ENCODE results near the gene RPS6KA5.
A peak's percentile ranks its signal among the peaks of the same experiment; 100 is the strongest.
"Not testable (repeated sequence)": the region's sequence is repeated elsewhere in the genome, so short reads cannot be mapped to it uniquely, and the experiment has no call there.

RPS6KA5 gene

DNA sequence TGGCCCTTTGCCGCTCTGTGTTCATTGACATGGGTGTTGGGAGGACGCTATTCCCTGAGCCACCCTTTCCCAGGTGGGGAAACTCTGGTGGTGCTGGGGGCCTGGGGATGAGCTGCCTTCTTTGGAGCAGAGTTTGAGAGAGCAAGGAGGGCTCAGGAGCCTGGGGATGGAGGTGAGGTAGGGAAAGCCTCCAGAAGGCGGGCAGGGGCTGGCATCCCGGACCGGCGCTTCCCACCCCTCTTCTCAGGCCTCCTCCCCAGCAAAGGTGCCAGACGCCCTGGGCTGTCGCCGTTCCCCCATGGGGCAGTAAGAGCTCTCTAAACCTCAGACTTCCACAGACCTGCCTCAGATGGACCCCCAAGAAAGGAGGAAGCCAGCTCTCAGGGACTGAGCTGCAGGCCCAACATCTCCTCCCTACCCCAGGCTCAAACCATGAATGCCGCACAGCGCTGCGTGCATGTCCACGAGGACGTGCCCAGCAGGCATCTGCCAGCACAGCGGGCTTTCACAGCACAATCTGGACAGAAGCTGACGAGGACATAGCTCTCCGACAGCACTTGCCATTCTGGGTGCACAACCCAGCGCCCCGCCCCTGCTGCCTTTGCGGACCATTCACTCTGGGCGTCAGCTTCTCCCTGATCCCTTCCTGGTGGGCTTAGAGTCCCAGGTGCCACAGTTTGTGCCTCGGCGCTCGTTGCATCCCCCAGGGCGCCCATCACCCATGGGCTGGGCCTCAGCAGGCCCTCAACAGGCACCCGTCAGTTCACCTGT, 229.3 kb downstream of the RPS6KA5 start:
- DNase-seq (ENCODE audit: low read depth): no peak

DNA sequence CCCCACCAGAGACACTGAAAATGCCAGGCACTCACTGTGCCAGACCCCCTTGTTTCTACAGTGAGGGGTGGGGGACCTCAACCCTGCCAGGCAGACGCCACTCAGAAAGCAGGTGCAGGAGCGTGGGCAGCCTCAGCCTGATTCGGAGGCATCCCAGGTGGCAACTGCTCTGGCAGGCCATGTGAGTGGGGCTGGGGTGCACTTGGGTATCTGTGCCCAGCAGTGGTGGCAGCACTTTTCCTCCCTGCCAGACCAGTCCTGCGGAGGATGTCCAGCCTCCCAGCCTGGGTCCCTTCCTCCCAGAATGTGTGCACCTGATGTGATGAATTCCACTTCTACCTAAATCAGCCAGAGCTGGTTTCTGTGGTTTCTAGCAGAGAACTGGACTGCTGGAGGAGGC, 230.8 kb downstream of the RPS6KA5 start:
- DNase-seq (ENCODE audit: low read depth): no peak

DNA sequence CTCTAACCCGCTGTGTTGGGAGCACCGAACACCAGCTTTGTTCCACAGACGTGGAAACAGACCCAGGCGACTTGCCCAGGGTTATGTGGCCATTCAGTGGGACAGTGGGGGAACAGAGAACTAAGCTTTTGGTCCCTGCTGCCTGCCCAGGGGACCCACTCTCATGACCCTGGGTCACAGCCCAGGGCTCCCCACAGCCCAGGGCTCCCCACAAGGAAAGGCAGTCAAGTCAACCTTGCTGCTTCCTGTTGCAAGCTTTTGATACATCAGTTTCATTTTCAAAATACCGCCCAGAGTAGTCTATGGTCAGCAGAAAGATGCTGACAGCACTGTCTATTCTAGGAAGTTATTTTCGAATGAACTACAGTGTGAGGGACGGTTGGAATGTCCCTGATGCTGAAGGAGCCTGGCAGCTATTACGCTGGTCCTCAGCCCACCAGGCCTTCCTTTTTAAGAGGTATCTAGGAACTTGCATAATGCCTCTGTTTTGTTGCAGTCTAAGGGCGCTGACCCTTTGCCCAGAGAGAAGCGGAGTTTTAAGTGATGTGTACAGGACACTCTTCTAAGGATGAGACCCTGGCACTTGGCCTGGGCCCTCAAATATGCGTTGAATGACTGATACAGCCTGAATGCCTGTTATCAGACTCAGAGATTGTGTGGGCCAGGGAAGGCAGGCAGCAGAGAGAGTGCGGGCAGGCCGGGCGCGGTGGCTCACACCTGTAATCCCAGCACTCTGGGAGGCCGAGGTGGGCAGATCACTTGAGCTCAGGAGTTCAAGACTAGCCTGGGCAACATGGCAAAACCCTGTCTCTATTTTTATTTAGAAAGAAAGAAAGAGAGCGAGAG, 231.6 kb downstream of the RPS6KA5 start:
- no peak for DNase-seq (ENCODE audit: low read depth)

GRCh38 chr14:90827919-90828610, 232.4 kb downstream of the RPS6KA5 start:
- peak; percentile 87 for DNase-seq (ENCODE audit: low read depth)

DNA sequence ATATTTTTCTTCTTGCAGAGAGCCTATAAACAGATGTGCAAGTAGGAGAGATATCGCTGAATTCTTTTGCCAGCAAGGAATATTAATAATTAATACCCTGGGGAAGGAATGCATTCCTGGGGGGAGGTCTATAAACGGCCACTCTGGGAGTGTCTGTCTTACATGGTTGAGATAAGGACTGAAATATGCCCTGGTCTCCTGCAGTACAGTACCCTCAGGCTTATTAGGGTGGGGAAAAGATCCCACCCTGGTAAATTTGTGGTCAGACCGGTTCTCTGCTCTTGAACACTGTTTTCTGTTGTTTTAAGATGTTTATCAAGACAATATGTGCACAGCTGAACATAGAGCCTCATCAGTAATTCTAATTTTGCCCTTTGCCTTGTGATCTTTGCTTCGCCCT, 236.9 kb downstream of the RPS6KA5 start:
- DNase-seq (ENCODE audit: low read depth): not testable (repeated sequence)

- peak; percentile 74 for DNase-seq (ENCODE audit: low read depth)
Measured at GRCh38 chr14:90820958-90821357, 239.5 kb downstream of the RPS6KA5 start.

- DNase-seq (ENCODE audit: low read depth): no peak
Measured at GRCh38 chr14:90819734-90820393, 240.6 kb downstream of the RPS6KA5 start.

DNA sequence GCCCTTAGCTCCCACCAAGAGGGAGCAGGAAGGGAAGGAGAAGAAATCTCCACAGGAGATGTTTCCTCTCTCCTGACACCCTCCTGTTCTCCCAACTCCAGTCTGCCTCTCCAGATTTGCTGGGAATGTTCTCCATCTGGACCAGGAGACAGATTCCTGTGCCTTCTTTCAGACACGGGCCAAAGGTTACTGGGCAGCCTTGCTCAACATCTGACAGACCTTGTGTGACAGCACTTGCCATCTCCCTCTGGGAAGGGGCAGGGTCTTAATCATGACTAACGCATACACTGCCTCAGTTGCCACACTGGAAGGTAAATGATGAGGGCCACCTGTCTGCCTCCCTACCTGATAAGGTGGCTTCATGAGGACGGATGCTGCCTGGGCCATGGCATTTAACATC, 241.7 kb downstream of the RPS6KA5 start:
- DNase-seq (ENCODE audit: low read depth): no peak

DNA sequence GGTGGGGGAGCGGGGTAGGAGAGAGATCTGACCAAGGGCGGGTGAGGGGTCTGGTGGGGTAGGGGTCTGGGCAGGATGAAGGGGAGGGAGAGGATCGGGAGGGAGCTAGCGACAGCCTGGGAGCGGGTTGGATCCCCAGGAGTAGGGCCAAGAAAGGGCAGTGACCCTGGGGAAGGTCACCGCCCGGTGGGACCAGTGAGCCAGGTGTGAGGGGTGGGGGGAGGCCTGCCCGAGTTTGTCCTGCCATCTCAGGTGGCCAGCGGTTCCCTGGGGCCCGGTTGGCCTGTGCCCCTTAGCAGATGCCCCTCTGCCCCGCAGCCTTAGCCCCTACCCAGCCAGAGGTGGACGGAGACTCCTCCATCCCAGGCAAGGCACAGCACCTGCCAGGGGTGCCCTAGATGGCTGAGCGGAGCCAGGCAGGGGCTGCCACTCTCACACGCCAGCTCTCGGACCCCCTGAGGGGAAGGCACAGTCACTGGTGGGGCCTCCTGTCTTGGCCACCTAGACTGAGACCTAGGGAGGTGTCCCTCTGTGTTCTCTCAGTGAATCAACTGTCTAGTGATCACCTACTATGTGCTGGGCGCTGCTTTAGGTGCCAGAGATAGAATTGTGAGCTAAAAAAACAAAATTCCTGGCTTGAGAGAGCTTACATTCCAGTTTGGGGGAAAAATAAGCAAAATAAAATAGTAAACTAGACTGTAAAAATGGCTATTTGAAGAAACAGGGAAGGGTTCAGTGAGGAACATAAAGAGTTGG, 243.6 kb downstream of the RPS6KA5 start:
- DNase-seq (ENCODE audit: low read depth): no peak

DNA sequence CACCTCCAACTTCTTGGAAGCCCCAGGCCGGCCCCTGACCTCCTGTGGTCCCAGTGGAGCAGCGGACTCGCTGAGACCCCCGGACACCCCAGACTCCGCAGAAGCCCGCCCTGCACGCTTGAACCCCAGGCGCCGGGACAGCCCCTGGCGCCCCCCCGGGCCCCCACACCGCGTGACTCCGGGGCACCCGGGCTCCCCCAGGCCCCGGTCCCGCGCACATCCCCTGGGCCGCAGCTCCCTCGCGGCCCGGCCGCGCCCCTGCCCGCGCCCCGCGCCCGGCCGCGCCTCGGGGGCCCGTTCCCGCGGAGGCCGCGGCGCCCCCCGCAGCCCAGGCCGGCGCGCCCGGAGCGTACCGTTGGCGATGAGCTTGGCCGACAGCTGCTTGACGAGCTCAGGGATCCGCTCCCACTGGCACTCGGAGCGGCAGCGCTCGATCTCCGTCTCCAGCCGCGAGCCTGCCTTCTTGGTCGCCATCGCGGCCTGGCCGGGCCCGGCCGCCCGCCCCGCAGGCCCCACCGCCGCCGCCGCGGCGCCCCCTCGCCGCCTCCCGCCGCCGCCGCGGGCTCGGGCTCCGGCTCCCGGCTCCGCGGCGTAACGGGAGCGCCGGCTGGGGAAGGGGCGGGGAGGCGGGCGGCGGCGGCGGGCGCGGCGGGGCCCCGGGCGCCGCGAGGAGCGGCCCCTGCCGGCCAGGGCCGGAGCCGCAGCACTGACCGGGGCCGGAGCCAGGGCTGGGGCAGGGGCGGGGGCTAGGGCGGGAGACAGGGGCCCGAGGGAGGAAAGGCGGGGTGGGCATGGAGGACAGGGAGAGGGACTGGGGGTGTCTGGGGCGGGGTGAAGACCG, 244.4 kb downstream of the RPS6KA5 start, which contains the start of gene TTC7B:
Gene TTC7B (minus strand): TSS at position 609 of the 841 bp plus-strand sequence. CDS start 135 bp downstream, at position 474.
- peak; percentile 9 for DNase-seq (ENCODE audit: low read depth)

GRCh38 chr14:90815572-90815821, 244.9 kb downstream of the RPS6KA5 start:
- DNase-seq (ENCODE audit: low read depth): no peak

DNA sequence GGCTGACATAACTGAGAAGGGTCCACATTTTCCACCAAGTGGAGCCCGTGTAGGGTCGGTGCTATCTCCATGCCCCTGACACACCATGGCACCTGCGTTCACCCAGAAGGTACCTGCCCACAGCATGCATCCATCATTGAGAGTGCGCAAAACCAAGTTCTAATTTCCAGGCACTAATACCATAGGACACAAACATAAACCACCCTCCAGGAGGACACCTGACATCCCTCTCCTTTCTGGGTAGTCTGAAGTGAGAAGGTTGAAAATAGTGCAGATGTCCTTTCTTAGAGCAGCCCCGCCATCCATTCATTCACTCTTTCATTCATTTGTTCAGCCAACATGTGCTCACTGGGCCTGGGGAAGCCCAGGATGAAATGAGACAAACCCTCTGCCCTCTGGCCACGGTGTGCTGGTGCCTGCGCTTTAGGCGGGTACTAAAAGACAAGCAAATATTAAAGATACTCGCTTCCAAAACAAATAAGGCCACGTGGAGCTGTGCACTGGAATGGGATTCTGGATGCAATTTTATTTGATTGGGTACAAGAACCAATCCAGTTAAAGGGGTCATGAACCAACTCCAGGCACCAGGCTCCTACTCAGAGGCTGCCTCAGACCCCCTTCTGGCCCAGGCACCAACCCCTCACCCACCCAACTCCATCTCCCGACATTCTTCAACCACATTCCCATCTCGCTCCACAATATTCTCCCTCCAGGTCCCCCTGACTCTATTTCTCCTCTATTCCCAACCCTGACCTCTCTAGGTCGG, 245.5 kb downstream of the RPS6KA5 start:
- no peak for DNase-seq (ENCODE audit: low read depth)

- no peak for DNase-seq (ENCODE audit: low read depth)
Measured at GRCh38 chr14:90813442-90813841, 247.0 kb downstream of the RPS6KA5 start.

DNA sequence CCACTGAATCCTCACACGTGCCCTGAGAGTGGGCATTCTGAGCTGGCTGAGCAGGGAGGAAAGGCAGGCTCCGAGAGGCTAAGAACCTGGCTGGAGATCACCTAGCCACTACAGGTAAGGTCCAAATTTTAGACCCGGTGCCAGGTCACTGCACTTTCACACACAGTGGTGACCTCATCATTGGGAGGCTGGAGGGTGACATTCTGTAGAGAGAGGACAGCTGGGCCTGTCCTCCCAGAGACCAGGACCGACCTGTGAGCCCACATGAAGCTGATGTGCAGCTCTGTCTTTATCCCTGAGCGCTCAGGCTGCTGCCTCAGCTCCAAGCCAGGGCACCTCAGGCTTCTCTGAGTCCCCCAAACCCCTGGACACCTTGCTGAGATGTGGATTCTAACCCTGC, 248.3 kb downstream of the RPS6KA5 start:
- DNase-seq (ENCODE audit: low read depth): no peak

- no peak for DNase-seq (ENCODE audit: low read depth)
Measured at GRCh38 chr14:90811641-90812040, 248.8 kb downstream of the RPS6KA5 start.

DNA sequence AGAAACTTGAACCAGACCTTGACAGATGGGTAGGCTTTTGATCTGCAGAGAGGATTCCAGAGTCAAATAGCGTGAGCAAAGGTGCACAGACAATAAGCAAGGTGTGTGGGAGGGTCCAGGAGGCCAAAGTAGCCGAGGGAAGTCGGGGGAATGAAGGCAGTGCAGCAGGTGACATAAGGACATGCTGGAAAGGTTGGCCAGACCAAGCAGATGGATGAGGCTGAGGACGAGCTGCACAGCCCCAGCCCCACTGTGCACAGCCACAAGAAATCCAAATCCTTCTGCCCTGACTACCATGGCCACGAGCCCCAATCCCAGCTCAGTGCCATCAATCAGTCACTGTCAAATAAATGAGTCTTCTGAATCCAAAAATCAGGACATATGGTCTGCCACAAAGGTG, 249.6 kb downstream of the RPS6KA5 start:
- no peak for DNase-seq (ENCODE audit: low read depth)

DNA sequence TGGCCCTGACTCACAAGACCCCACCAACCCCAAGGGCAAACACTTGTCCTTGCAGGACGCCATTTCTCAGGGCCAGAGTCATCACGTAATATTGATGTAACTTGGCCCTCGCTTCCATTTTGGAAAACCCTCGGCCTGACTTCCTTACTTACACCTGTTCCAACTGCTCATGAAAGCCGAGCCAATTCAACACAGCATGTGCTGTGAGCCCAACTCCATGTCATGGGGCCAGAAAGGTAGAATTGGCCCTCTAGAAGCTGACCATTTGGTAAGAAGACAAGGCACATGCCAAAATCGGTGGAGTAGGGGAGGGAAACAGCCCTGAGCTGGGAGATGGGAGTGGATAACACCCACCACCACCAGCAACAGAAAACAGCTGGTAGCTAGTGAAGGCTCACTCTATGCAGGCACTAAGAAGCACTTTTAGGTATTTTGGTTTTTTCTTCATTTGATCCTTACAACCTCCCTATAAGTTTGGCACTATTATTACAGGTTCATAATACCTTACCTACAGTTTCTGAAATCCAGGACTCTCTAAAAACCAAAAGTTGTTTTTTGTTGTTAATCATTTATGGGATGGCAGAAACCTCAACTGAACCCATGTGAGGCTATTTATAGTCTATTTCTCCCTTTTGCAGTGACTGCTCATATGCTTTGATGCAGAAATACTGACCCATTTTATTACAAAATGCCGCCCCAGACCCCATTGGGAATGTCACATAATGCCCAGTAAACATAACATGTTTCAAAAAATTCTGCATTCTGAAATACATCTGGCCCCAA, 250.7 kb downstream of the RPS6KA5 start:
- no peak for DNase-seq (ENCODE audit: low read depth)

- no peak for DNase-seq (ENCODE audit: low read depth)
Measured at GRCh38 chr14:90808759-90809529, 251.5 kb downstream of the RPS6KA5 start.

Data from activated T-helper 9 cell treated with anti-CD3 and anti-CD28 coated beads, Interleukin-2, amount 50 U/mL, for 16 hours (primary cell).